H1 (cell line): ENCODE measurements around the gene CDK3. TPM values are rescaled to one million over a fixed set of nuclear protein-coding genes. Genes with fewer than 3 reads are reported as not detected.

Source experiments
- CTCF ChIA-PET: fragments of 300-600 bp; sonication (Branson Sonifier 250); formaldehyde crosslinking; loops from one replicate; lab custom pipeline; 2021; ENCODE audit not compliant: partially characterized antibody; lab: Charles Lee
- POLR2A ChIA-PET: fragments of 300-600 bp; sonication (Branson Sonifier 250); formaldehyde crosslinking; loops from one replicate; lab custom pipeline; 2021; ENCODE audit warnings: inconsistent platforms; ENCODE audit not compliant: partially characterized antibody; lab: Charles Lee
- DNase-seq, 2 experiments: peaks; one replicate each; pipeline versions ENCODE4 v3.0.0 to v3.0.0-alpha.2; 2010 to 2022; ENCODE audit warnings: low spot score in 2 of 2, low read depth in 1 of 2, mixed read lengths in 1 of 2
- FAIRE-seq: peaks from 2 replicates; lab custom pipeline; 2011; peaks lifted over from hg19 to GRCh38; lab: Jason Lieb, UNC
- H2AFZ ChIP-seq: 2 replicates; pipeline ENCODE4 v1.8.1; 2012; ENCODE audit warnings: low read length, inconsistent platforms
- H2AK5ac ChIP-seq: 2 replicates; pipeline ENCODE4 v1.6.1; 2013; ENCODE audit warnings: low read depth, low read length
- H2BK120ac ChIP-seq: replicated peaks from 2 replicates; pipeline ENCODE3; 2013; ENCODE audit warnings: low read depth, low read length, inconsistent platforms
- H2BK12ac ChIP-seq: 2 replicates; pipeline ENCODE4 v1.6.1; 2013; ENCODE audit warnings: low read depth, low read length
- H2BK15ac ChIP-seq: 2 replicates; pipeline ENCODE4 v1.6.1; 2013; ENCODE audit warnings: low read length
- H2BK20ac ChIP-seq: 2 replicates; pipeline ENCODE4 v1.6.1; 2013; ENCODE audit warnings: low read length
- H2BK5ac ChIP-seq: 2 replicates; pipeline ENCODE4 v1.6.1; 2013; ENCODE audit warnings: low read depth, low read length
- H3K14ac ChIP-seq: 2 replicates; pipeline ENCODE4 v1.6.1; 2013; ENCODE audit warnings: inconsistent platforms; ENCODE audit not compliant: insufficient read length
- H3K18ac ChIP-seq: 2 replicates; pipeline ENCODE4 v1.6.1; 2013; ENCODE audit warnings: low read length; ENCODE audit errors: extremely low read depth
- H3K23ac ChIP-seq: 2 replicates; pipeline ENCODE4 v1.6.1; 2013; ENCODE audit warnings: inconsistent platforms; ENCODE audit not compliant: insufficient read length
- H3K23me2 ChIP-seq: 2 replicates; pipeline ENCODE4 v1.6.1; 2013; ENCODE audit warnings: low read depth, low read length
- H3K27ac ChIP-seq: 2 replicates; pipeline ENCODE4 v1.6.1; 2011; ENCODE audit warnings: low read depth, low read length, inconsistent platforms
- H3K27me3 ChIP-seq, 4 experiments: replicated peaks in 1 of 4; 1 replicate in 1 of 4; 2 replicates in 3 of 4; pipeline versions ENCODE4 v1.6.1 to v1.8.1; 2011 to 2013; ENCODE audit warnings: low read length in 3 of 4, mild to moderate bottlenecking in 3 of 4, inconsistent platforms in 2 of 4, mixed read lengths in 2 of 4, moderate library complexity in 1 of 4; ENCODE audit not compliant: control insufficient read depth in 3 of 4, insufficient read depth in 3 of 4; ENCODE audit errors: extremely low read depth in 1 of 4
- H3K36me3 ChIP-seq, 4 experiments: 2 replicates each; pipeline versions ENCODE4 v1.6.1 to v1.8.1; 2011 to 2013; ENCODE audit warnings: mild to moderate bottlenecking in 4 of 4, low read length in 3 of 4, moderate library complexity in 2 of 4, control low read depth in 1 of 4, inconsistent platforms in 1 of 4; ENCODE audit not compliant: insufficient read depth in 4 of 4, control insufficient read depth in 2 of 4
- H3K4ac ChIP-seq: replicated peaks from 2 replicates; pipeline ENCODE3; 2013; ENCODE audit warnings: low read length, low read depth, mixed read lengths, inconsistent platforms; ENCODE audit not compliant: insufficient read length
- H3K4me1 ChIP-seq, 4 experiments: replicated peaks in 1 of 4; 1 replicate in 1 of 4; 2 replicates in 3 of 4; pipeline versions ENCODE4 v1.6.1 to v1.8.1; 2011 to 2013; ENCODE audit warnings: low read length in 3 of 4, inconsistent platforms in 2 of 4, mixed read lengths in 1 of 4; ENCODE audit not compliant: insufficient read depth in 4 of 4, control insufficient read depth in 3 of 4
- H3K4me2 ChIP-seq, 2 experiments: 2 replicates each; pipeline versions ENCODE4 v1.6.1 to v1.8.1; 2011 to 2013; ENCODE audit warnings: low read depth in 2 of 2, low read length in 2 of 2, control low read depth in 1 of 2, inconsistent platforms in 1 of 2, mild to moderate bottlenecking in 1 of 2; ENCODE audit not compliant: insufficient read depth in 1 of 2
- H3K4me3 ChIP-seq, 4 experiments: fragments of 200-600, 300-600 bp in 1 of 4; sonication (generic), shearing (Covaris generic), sonication (Bioruptor Twin) in 1 of 4; 2 replicates each; pipeline versions ENCODE4 v1.5.1 to v1.8.1; 2011 to 2016; ENCODE audit warnings: low read length in 4 of 4, low read depth in 3 of 4, control low read depth in 2 of 4, inconsistent platforms in 2 of 4, mild to moderate bottlenecking in 2 of 4, mixed read lengths in 1 of 4, moderate library complexity in 1 of 4; ENCODE audit not compliant: insufficient read depth in 2 of 4; ENCODE audit errors: extremely low read depth in 1 of 4
- H3K56ac ChIP-seq: replicated peaks from 2 replicates; pipeline ENCODE3; 2013; ENCODE audit warnings: low read depth, mild to moderate bottlenecking, mixed read lengths, low read length, inconsistent platforms; ENCODE audit not compliant: insufficient read length
- H3K79me1 ChIP-seq: 2 replicates; pipeline ENCODE4 v1.6.1; 2013; ENCODE audit warnings: low read depth, low read length, control low read depth
- H3K79me2 ChIP-seq, 2 experiments: 2 replicates each; pipeline versions ENCODE4 v1.6.1 to v1.8.1; 2012 to 2013; ENCODE audit warnings: low read length in 2 of 2, mild to moderate bottlenecking in 2 of 2, inconsistent platforms in 1 of 2; ENCODE audit not compliant: insufficient read depth in 2 of 2, control insufficient read depth in 1 of 2
- H3K9ac ChIP-seq, 4 experiments: replicated peaks in 1 of 4; 1 replicate in 1 of 4; 2 replicates in 3 of 4; pipeline versions ENCODE4 v1.6.1 to v1.8.1; 2011 to 2013; ENCODE audit warnings: low read depth in 3 of 4, low read length in 3 of 4, control low read depth in 2 of 4, mild to moderate bottlenecking in 2 of 4, moderate library complexity in 2 of 4, inconsistent platforms in 1 of 4; ENCODE audit errors: extremely low read depth in 1 of 4
- H3K9me3 ChIP-seq, 2 experiments: 2 replicates each; pipeline versions ENCODE4 v1.6.1 to v1.8.1; 2012 to 2013; ENCODE audit warnings: mild to moderate bottlenecking in 2 of 2, moderate library complexity in 2 of 2, control low read depth in 1 of 2, inconsistent platforms in 1 of 2, low read depth in 1 of 2, low read length in 1 of 2, mixed read lengths in 1 of 2; ENCODE audit not compliant: insufficient read depth in 2 of 2
- H4K20me1 ChIP-seq, 2 experiments: replicated peaks in 1 of 2; 2 replicates each; pipeline versions ENCODE3 to v1.8.1; 2011 to 2013; ENCODE audit warnings: inconsistent platforms in 2 of 2, low read length in 2 of 2, mild to moderate bottlenecking in 1 of 2; ENCODE audit not compliant: insufficient read depth in 2 of 2, control insufficient read depth in 1 of 2
- H4K5ac ChIP-seq: 2 replicates; pipeline ENCODE4 v1.6.1; 2013; ENCODE audit warnings: low read length, low read depth, mixed read lengths, inconsistent platforms; ENCODE audit not compliant: insufficient read length
- H4K8ac ChIP-seq: 2 replicates; pipeline ENCODE4 v1.8.0; 2013; ENCODE audit warnings: mild to moderate bottlenecking, moderate library complexity, low read length, inconsistent platforms; ENCODE audit not compliant: insufficient read depth; ENCODE audit errors: extremely low read depth
- H4K91ac ChIP-seq: replicated peaks from 2 replicates; pipeline ENCODE3; 2013; ENCODE audit warnings: low read length, mixed read lengths, inconsistent platforms; ENCODE audit not compliant: insufficient read length
- ASH2L ChIP-seq: fragments of 200-600, 300-600 bp; sonication (generic); IDR thresholded peaks from one replicate; pipeline ENCODE4 v1.7.1; 2017; ENCODE audit warnings: low read length
- BCL11A ChIP-seq, 2 experiments: IDR thresholded peaks; one replicate each; pipeline ENCODE4 v1.6.1; 2011; ENCODE audit warnings: low read depth in 2 of 2, low read length in 2 of 2, mild to moderate bottlenecking in 2 of 2
- BRCA1 ChIP-seq: IDR thresholded peaks from 2 replicates; pipeline ENCODE4 v1.6.1; 2012; ENCODE audit warnings: low read depth, low read length, improper control_type of control experiment
- HDAC2 ChIP-seq, 2 experiments: fragments of 300-600 bp in 1 of 2; sonication (generic) in 1 of 2; IDR thresholded peaks; 2 replicates each; pipeline ENCODE4 v1.6.1; 2011 to 2012; ENCODE audit warnings: low read depth in 2 of 2, low read length in 2 of 2, mild to moderate bottlenecking in 2 of 2, moderate library complexity in 2 of 2, borderline replicate concordance in 1 of 2, inconsistent platforms in 1 of 2
- KDM4A ChIP-seq: IDR thresholded peaks from one replicate; pipeline ENCODE4 v1.7.1; 2012; ENCODE audit warnings: low read depth, mild to moderate bottlenecking, moderate library complexity, low read length, inconsistent platforms; ENCODE audit not compliant: severe bottlenecking
- KDM5A ChIP-seq: fragments of 200-600 bp; IDR thresholded peaks from 2 replicates; pipeline ENCODE4 v1.7.1; 2012; ENCODE audit warnings: mild to moderate bottlenecking, low read length, inconsistent platforms, mixed read lengths
- NANOG ChIP-seq: IDR thresholded peaks from 2 replicates; pipeline ENCODE4 v1.6.1; 2011; ENCODE audit warnings: low read length, low read depth, mild to moderate bottlenecking, inconsistent platforms; ENCODE audit not compliant: insufficient read depth, poor library complexity, severe bottlenecking
- POLR2A ChIP-seq, 2 experiments: IDR thresholded peaks; 1 replicate in 1 of 2; 2 replicates in 1 of 2; pipeline ENCODE4 v1.6.1; 2011; ENCODE audit warnings: low read depth in 2 of 2, low read length in 2 of 2, mild to moderate bottlenecking in 2 of 2; ENCODE audit errors: control extremely low read depth in 1 of 2
- TAF1 ChIP-seq: IDR thresholded peaks from 2 replicates; pipeline ENCODE4 v1.6.1; 2011; ENCODE audit warnings: mild to moderate bottlenecking, low read depth, low read length
- TBP ChIP-seq: IDR thresholded peaks from 2 replicates; pipeline ENCODE4 v1.6.1; 2011; ENCODE audit warnings: low read depth, low read length, improper control_type of control experiment
- ZNF274 ChIP-seq: IDR thresholded peaks from 2 replicates; pipeline ENCODE4 v1.7.0; 2012; ENCODE audit warnings: low read length, borderline replicate concordance; ENCODE audit errors: extremely low read depth
- WGBS, 2 experiments: shearing (Covaris generic) in 1 of 2; methylation state at CpG; one replicate each; pipeline versions ENCODE4 v1.1.6 to v1.1.7; 2013 to 2015; ENCODE audit warnings: low lambda C conversion rate in 2 of 2, mixed read lengths in 2 of 2, inconsistent platforms in 1 of 2, low coverage in 1 of 2, missing lambda C conversion rate in 1 of 2; ENCODE audit not compliant: insufficient replicate concordance in 2 of 2, insufficient coverage in 1 of 2, insufficient read length in 1 of 2; ENCODE audit errors: extremely low coverage in 1 of 2, missing lambda C conversion rate in 1 of 2; 5-methylcytosine and 5-hydroxymethylcytosine counted together
- polyA plus RNA-seq, 7 experiments: library from polyadenylated mRNA; depleted of rRNA in 3 of 7; stranded (reverse) in 5 of 7; unstranded in 2 of 7; fragments of >200 nt in 5 of 7; fragments of 200-250 nt in 2 of 7; gene quantifications; 1 replicate in 5 of 7; 2 replicates in 1 of 7; 4 replicates in 1 of 7; pipeline versions ENCODE4 v1.2.1 to v1.2.3, GENCODE V29; 2011 to 2013; ENCODE audit warnings: missing spikeins in 2 of 7, mixed read lengths in 2 of 7
- total RNA-seq: library from RNA; stranded (reverse); fragmentation: NEBNext Ultra II Directional; extraction: Animal tissue kit (Norgen Biotek cat#: 25700); gene quantifications from 2 replicates; pipeline ENCODE4 v1.2.1, GENCODE V29; 2021
- TF ChIP-seq, protein P1 (sequence below): IDR thresholded peaks from 2 replicates; pipeline ENCODE4 v1.6.1; 2011; ENCODE audit warnings: low read depth, mild to moderate bottlenecking, low read length; ENCODE audit not compliant: insufficient read depth

Gene CDK3
- total and polyA plus RNA-seq, 2 of the 8 experiments (the other 6 are each of a cell fraction or from before 2014, with no cell fraction given) = 10.0 to 14.6 TPM

DNA sequence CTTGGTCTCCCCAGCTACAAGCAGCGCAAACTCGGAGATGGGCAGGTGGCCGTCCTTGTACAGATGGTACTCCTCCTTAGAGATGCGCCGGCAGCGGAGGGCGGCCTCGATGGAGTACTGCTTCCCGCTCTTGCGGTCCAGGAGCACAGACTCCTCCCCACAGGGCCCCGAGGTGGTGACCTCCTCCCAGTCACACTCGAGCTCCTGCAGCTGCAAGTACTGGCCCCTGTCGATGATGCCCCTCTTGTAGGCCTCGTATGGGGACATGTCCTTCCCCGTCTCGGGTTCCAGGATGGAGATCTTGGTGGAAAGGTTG is 7.2 kb downstream of the CDK3 start:
- no peaks in the 10 kb centered on the region; a peak in 1 of 8 replicates for H3K36me3 ChIP-seq
- 96% methylated on average over 16 of the region's 16 CpGs; no CpG with 5 or more reads in 1 of the 2 experiments for WGBS, 2 experiments
- H3K27me3 ChIP-seq = no peaks in the 10 kb centered on the region
- H3K4me2 ChIP-seq = no peak overlapping the region
- H3K4ac ChIP-seq = no peak overlapping the region
- no peak overlapping the region for H3K23ac ChIP-seq
- no peak overlapping the region for H2AFZ ChIP-seq
- H2BK15ac ChIP-seq = no peak overlapping the region
- DNase-seq (no peak), FAIRE-seq (no peak)
- H3K79me2 ChIP-seq = no peaks in the 10 kb centered on the region
- H4K20me1 ChIP-seq = no peaks in the 10 kb centered on the region
- H3K18ac ChIP-seq = no peak overlapping the region
- no peaks in the 10 kb centered on the region for H3K23me2 ChIP-seq
- H4K5ac ChIP-seq = no peak overlapping the region
- POLR2A ChIA-PET = interaction anchor here (0.9 to 1.6 kb wide), 7 partner anchors 10 to 223 kb away, joined by 3 to 7 read pairs (median 4); partner anchors contain the start of gene TRIM65
- H2BK120ac ChIP-seq = no peak overlapping the region
- no peak overlapping the region for H2BK20ac ChIP-seq
- H3K9me3 ChIP-seq = no peaks in the 10 kb centered on the region; a peak in 1 of 4 replicates
- no peak overlapping the region for H2AK5ac ChIP-seq
- no peak overlapping the region for H2BK5ac ChIP-seq
- no peaks in the 10 kb centered on the region for H3K79me1 ChIP-seq
- H3K4me1 ChIP-seq = no peaks in the 10 kb centered on the region
- no peak overlapping the region for H3K4me3 ChIP-seq
- H2BK12ac ChIP-seq = no peak overlapping the region
- no peak overlapping the region for H4K8ac ChIP-seq
- H3K9ac ChIP-seq = no peak overlapping the region
- CTCF ChIA-PET = interaction anchor here (0.8 to 32.0 kb wide), 17 partner anchors 5 to 293 kb away, joined by 3 to 885 read pairs (median 5); partner anchors contain the start of genes CDK3, EVPL, MRPL38 and TRIM65
- no peak overlapping the region for H4K91ac ChIP-seq
- H3K14ac ChIP-seq = no peak overlapping the region
- H3K56ac ChIP-seq = no peak overlapping the region
- no peak overlapping the region for H3K27ac ChIP-seq
- no peak for TF ChIP-seq KDM5A
- TF ChIP-seq TAF1 = no peak
- no peak for TF ChIP-seq BRCA1
- TF ChIP-seq HDAC2 (IDR thresholded peaks at IDR 0.05; ENCODE audit: borderline replicate concordance in 1 of 2, low read depth in 2 of 2, low read length in 2 of 2) = no peak
- TF ChIP-seq NANOG = no peak
- no peak for TF ChIP-seq TBP
- no peak for TF ChIP-seq ASH2L
- TF ChIP-seq BCL11A (IDR thresholded peaks at IDR 0.05; ENCODE audit: low read depth in 2 of 2, low read length in 2 of 2) = no peak
- TF ChIP-seq, protein P1, sequence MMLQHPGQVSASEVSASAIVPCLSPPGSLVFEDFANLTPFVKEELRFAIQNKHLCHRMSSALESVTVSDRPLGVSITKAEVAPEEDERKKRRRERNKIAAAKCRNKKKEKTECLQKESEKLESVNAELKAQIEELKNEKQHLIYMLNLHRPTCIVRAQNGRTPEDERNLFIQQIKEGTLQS = no peak
- no peak for TF ChIP-seq ZNF274
- no peak for TF ChIP-seq POLR2A (IDR thresholded peaks at IDR 0.05; ENCODE audit: control extremely low read depth in 1 of 2, low read depth in 2 of 2, low read length in 2 of 2)
- no peak for TF ChIP-seq KDM4A
